GM23338 (cell line): Measurements from ENCODE around the gene AKIRIN2. TPM values are rescaled to one million over a fixed set of nuclear protein-coding genes. Genes with fewer than 3 reads are reported as not detected.

Source experiments
- ATAC-seq: fragments of 200-7000 bp; cut with Tn5 transposase; 3 replicates; pipeline ENCODE4 v1.9.1; 2020
- DNase-seq: peaks from one replicate; pipeline ENCODE4 v3.0.0-alpha.2; 2015; ENCODE audit warnings: low spot score
- H2AFZ ChIP-seq: fragments of 200-600 bp; sonication (generic); 2 replicates; pipeline ENCODE4 v1.8.0; 2016; ENCODE audit warnings: antibody characterized with exemption, mild to moderate bottlenecking, moderate library complexity
- H3F3A ChIP-seq: fragments of 200-600 bp; sonication (generic); replicated peaks from 2 replicates; pipeline ENCODE4 v1.8.0; 2017; ENCODE audit warnings: antibody characterized with exemption, mixed run types, low read depth
- H3K27ac ChIP-seq: fragments of 200-600 bp; sonication (generic); 2 replicates; pipeline ENCODE4 v1.6.1; 2016; ENCODE audit warnings: low read depth
- H3K27me3 ChIP-seq: fragments of 200-600 bp; sonication (generic); 2 replicates; pipeline ENCODE4 v1.8.0; 2016; ENCODE audit warnings: mild to moderate bottlenecking, mixed run types, moderate library complexity; ENCODE audit not compliant: insufficient read depth
- H3K36me3 ChIP-seq: fragments of 200-600 bp; sonication (generic); 2 replicates; pipeline ENCODE4 v1.8.0; 2016; ENCODE audit warnings: mild to moderate bottlenecking; ENCODE audit not compliant: insufficient read depth
- H3K4me1 ChIP-seq: fragments of 200-600 bp; sonication (generic); 2 replicates; pipeline ENCODE4 v1.8.0; 2016; ENCODE audit warnings: mild to moderate bottlenecking, moderate library complexity; ENCODE audit not compliant: insufficient read depth
- H3K4me2 ChIP-seq: fragments of 200-600 bp; sonication (generic); 2 replicates; pipeline ENCODE4 v1.7.1; 2017; ENCODE audit warnings: mixed run types
- H3K4me3 ChIP-seq: fragments of 200-600 bp; sonication (generic); 2 replicates; pipeline ENCODE4 v1.6.1; 2016; ENCODE audit warnings: mixed run types
- H3K79me2 ChIP-seq: fragments of 200-600 bp; sonication (generic); replicated peaks from 2 replicates; pipeline ENCODE4 v1.8.0; 2017; ENCODE audit warnings: mild to moderate bottlenecking; ENCODE audit not compliant: insufficient read depth
- H3K9me2 ChIP-seq: fragments of 200-600 bp; sonication (generic); 2 replicates; pipeline ENCODE4 v1.8.0; 2017; ENCODE audit not compliant: insufficient read depth
- H4K20me1 ChIP-seq: fragments of 200-600 bp; sonication (generic); replicated peaks from 2 replicates; pipeline ENCODE4 v1.8.0; 2017; ENCODE audit warnings: mild to moderate bottlenecking; ENCODE audit not compliant: insufficient read depth
- H3K27ac Mint-ChIP-seq: 2 replicates; pipeline ENCODE4 v1.8.0; 2020; ENCODE audit warnings: inconsistent platforms, mild to moderate bottlenecking, moderate library complexity, mixed read lengths
- H3K27me3 Mint-ChIP-seq: 3 replicates; pipeline ENCODE4 v1.8.0; 2022; ENCODE audit warnings: low read depth, mild to moderate bottlenecking, moderate library complexity, mixed read lengths, inconsistent platforms; ENCODE audit not compliant: insufficient read depth, poor library complexity
- H3K36me3 Mint-ChIP-seq: 3 replicates; pipeline ENCODE4 v1.8.0; 2021; ENCODE audit warnings: low read depth, mild to moderate bottlenecking, inconsistent platforms, moderate library complexity, mixed read lengths
- H3K4me1 Mint-ChIP-seq: 3 replicates; pipeline ENCODE4 v1.8.0; 2020; ENCODE audit warnings: mild to moderate bottlenecking, inconsistent platforms, mixed read lengths
- H3K4me3 Mint-ChIP-seq: 3 replicates; pipeline ENCODE4 v1.8.0; 2021; ENCODE audit warnings: moderate library complexity, mild to moderate bottlenecking, inconsistent platforms, mixed read lengths
- H3K9me3 Mint-ChIP-seq: 3 replicates; pipeline ENCODE4 v1.8.0; 2020; ENCODE audit warnings: moderate library complexity, mild to moderate bottlenecking, inconsistent platforms, mixed read lengths
- CREB1 ChIP-seq: fragments of 250-450 bp; sonication (Bioruptor Pico); IDR thresholded peaks from 2 replicates; pipeline ENCODE4 v1.5.0; 2020; ENCODE audit warnings: low read depth, mild to moderate bottlenecking, moderate library complexity
- EZH2 ChIP-seq: fragments of 200-600 bp; sonication (generic); IDR thresholded peaks from one replicate; pipeline ENCODE4 v1.8.0; 2017; ENCODE audit warnings: antibody characterized with exemption, mild to moderate bottlenecking, low read depth; ENCODE audit not compliant: unreplicated experiment
- EZH2phosphoT487 ChIP-seq: fragments of 200-600 bp; sonication (generic); IDR thresholded peaks from one replicate; pipeline ENCODE4 v1.8.1; 2018; ENCODE audit warnings: antibody characterized with exemption; ENCODE audit not compliant: unreplicated experiment
- JUNB ChIP-seq: IDR thresholded peaks from one replicate; pipeline ENCODE4 v1.6.1; 2016; ENCODE audit warnings: antibody characterized with exemption; ENCODE audit not compliant: unreplicated experiment
- POLR2AphosphoS5 ChIP-seq: IDR thresholded peaks from 2 replicates; pipeline ENCODE4 v1.6.1; 2016; ENCODE audit warnings: antibody characterized with exemption, low read depth
- ZNF114 ChIP-seq: fragments of 250-450 bp; sonication (Bioruptor Pico); IDR thresholded peaks from 2 replicates; pipeline ENCODE4 v1.5.0; 2020; ENCODE audit warnings: mild to moderate bottlenecking, moderate library complexity
- ZNF331 ChIP-seq: fragments of 250-450 bp; sonication (Bioruptor Pico); IDR thresholded peaks from 2 replicates; pipeline ENCODE4 v1.5.0; 2020; ENCODE audit warnings: low read depth, mild to moderate bottlenecking, moderate library complexity
- polyA plus RNA-seq: library from polyadenylated mRNA; unstranded; fragments of >200 nt; fragmentation: Nextera tagmentation; extraction: Ambion mirVana; gene quantifications from 2 replicates; pipeline ENCODE4 v1.2.1, GENCODE V29; 2016
- total RNA-seq: library from RNA; depleted of rRNA; stranded (reverse); fragments of >200 nt; shearing (Covaris generic); gene quantifications from 2 replicates; pipeline ENCODE4 v1.2.3, GENCODE V29; 2014
- TF ChIP-seq, protein P1 (sequence below): IDR thresholded peaks from 2 replicates; pipeline ENCODE4 v1.6.1; 2016; ENCODE audit warnings: antibody characterized with exemption
- TF ChIP-seq, protein P2 (sequence below): IDR thresholded peaks from one replicate; pipeline ENCODE4 v1.6.1; 2018; ENCODE audit warnings: antibody characterized with exemption; ENCODE audit not compliant: unreplicated experiment
- TF ChIP-seq, protein P3 (sequence below), 2 experiments: fragments of 200-600 bp in 1 of 2; sonication (generic) in 1 of 2; conservative IDR thresholded peaks; 2 replicates each; pipeline versions ENCODE4 v1.5.1 to v1.6.1; 2016 to 2017; ENCODE audit warnings: antibody characterized with exemption in 2 of 2, low read depth in 2 of 2, mild to moderate bottlenecking in 2 of 2, moderate library complexity in 1 of 2

AKIRIN2 gene
- total and polyA plus RNA-seq, 2 experiments from 2014 or later: 62.1 to 98.1 TPM

DNA sequence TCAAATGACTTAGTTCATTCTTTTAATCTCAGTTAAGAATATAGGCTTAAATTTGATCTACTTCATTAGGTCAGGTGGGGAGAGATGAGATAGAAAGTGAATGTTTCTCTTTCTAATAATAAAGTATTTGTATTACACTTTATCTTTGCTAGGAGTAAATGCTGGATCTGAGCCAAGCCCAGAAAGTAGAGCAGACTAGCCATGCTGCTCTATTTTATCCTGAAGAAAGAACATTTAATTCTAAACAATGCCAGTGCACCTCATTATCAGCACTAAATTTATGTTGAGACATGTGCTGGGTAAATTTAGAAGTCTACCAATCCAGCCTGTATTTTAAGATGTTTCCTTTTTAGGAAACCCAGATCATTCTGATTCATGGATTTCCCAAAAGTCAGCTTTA is 43.5 kb downstream of the AKIRIN2 start (continued):
- TF ChIP-seq POLR2AphosphoS5: no peak
- TF ChIP-seq, protein P1, sequence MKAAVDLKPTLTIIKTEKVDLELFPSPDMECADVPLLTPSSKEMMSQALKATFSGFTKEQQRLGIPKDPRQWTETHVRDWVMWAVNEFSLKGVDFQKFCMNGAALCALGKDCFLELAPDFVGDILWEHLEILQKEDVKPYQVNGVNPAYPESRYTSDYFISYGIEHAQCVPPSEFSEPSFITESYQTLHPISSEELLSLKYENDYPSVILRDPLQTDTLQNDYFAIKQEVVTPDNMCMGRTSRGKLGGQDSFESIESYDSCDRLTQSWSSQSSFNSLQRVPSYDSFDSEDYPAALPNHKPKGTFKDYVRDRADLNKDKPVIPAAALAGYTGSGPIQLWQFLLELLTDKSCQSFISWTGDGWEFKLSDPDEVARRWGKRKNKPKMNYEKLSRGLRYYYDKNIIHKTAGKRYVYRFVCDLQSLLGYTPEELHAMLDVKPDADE: no peak
- TF ChIP-seq, protein P2, sequence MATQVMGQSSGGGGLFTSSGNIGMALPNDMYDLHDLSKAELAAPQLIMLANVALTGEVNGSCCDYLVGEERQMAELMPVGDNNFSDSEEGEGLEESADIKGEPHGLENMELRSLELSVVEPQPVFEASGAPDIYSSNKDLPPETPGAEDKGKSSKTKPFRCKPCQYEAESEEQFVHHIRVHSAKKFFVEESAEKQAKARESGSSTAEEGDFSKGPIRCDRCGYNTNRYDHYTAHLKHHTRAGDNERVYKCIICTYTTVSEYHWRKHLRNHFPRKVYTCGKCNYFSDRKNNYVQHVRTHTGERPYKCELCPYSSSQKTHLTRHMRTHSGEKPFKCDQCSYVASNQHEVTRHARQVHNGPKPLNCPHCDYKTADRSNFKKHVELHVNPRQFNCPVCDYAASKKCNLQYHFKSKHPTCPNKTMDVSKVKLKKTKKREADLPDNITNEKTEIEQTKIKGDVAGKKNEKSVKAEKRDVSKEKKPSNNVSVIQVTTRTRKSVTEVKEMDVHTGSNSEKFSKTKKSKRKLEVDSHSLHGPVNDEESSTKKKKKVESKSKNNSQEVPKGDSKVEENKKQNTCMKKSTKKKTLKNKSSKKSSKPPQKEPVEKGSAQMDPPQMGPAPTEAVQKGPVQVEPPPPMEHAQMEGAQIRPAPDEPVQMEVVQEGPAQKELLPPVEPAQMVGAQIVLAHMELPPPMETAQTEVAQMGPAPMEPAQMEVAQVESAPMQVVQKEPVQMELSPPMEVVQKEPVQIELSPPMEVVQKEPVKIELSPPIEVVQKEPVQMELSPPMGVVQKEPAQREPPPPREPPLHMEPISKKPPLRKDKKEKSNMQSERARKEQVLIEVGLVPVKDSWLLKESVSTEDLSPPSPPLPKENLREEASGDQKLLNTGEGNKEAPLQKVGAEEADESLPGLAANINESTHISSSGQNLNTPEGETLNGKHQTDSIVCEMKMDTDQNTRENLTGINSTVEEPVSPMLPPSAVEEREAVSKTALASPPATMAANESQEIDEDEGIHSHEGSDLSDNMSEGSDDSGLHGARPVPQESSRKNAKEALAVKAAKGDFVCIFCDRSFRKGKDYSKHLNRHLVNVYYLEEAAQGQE: no peak
- TF ChIP-seq ZNF331 (CRISPR knock-in tag): no peak
- TF ChIP-seq, protein P3, sequence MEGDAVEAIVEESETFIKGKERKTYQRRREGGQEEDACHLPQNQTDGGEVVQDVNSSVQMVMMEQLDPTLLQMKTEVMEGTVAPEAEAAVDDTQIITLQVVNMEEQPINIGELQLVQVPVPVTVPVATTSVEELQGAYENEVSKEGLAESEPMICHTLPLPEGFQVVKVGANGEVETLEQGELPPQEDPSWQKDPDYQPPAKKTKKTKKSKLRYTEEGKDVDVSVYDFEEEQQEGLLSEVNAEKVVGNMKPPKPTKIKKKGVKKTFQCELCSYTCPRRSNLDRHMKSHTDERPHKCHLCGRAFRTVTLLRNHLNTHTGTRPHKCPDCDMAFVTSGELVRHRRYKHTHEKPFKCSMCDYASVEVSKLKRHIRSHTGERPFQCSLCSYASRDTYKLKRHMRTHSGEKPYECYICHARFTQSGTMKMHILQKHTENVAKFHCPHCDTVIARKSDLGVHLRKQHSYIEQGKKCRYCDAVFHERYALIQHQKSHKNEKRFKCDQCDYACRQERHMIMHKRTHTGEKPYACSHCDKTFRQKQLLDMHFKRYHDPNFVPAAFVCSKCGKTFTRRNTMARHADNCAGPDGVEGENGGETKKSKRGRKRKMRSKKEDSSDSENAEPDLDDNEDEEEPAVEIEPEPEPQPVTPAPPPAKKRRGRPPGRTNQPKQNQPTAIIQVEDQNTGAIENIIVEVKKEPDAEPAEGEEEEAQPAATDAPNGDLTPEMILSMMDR (conservative IDR thresholded peaks at IDR 0.05; ENCODE audit: low read depth in 2 of 2): no peak
- no peak for TF ChIP-seq JUNB
- no peak for TF ChIP-seq ZNF114 (CRISPR knock-in tag)
- TF ChIP-seq CREB1 (CRISPR knock-in tag): no peak

DNA sequence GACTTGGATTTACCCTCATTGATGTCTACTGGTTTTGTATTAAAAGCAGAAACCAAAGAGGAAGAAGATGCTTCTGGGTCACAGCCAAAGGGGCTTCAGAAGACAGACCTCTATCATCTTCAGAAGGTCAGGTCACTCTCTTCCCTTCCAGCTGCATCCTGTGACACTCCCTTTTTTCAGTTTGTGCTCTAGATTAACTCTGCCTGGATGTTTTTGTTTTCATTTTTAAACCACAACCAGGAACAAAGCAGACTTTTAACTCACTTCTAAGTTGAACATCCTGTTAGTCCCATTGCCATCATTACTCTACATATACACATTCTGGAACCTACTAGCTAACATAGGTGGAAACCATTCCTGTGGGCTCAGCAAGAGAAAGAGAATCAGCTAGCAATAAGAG is 45.2 kb downstream of the AKIRIN2 start:
- peaks cover 68% of the 10 kb centered on the region for H3K36me3 Mint-ChIP-seq
- peaks cover 26% of the 10 kb centered on the region for H3K4me1 Mint-ChIP-seq
- no peak overlapping the region for H3K27ac Mint-ChIP-seq
- no peak overlapping the region for H2AFZ ChIP-seq
- no peak overlapping the region for H3K27ac ChIP-seq
- no peak overlapping the region for H3K4me2 ChIP-seq
- H3F3A ChIP-seq: no peaks in the 10 kb centered on the region
- DNase-seq: no peak
- H3K36me3 ChIP-seq: peaks cover 16% of the 10 kb centered on the region; the same call in 1 of the 2 replicates
- peaks cover 2% of the 10 kb centered on the region for H3K27me3 Mint-ChIP-seq
- no peak overlapping the region for H3K4me3 ChIP-seq
- no peaks in the 10 kb centered on the region; the same call in 1 of the 2 replicates for H3K9me2 ChIP-seq
- H3K27me3 ChIP-seq: no peaks in the 10 kb centered on the region
- no peak overlapping the region for H3K4me3 Mint-ChIP-seq
- ATAC-seq: no peak
- no peaks in the 10 kb centered on the region for H3K79me2 ChIP-seq
- H4K20me1 ChIP-seq: no peaks in the 10 kb centered on the region
- H3K9me3 Mint-ChIP-seq: no peaks in the 10 kb centered on the region
- peaks cover 24% of the 10 kb centered on the region for H3K4me1 ChIP-seq
- TF ChIP-seq, protein P1: no peak
- TF ChIP-seq, protein P2: no peak
- no peak for TF ChIP-seq EZH2
- no peak for TF ChIP-seq JUNB
- no peak for TF ChIP-seq EZH2phosphoT487
- TF ChIP-seq CREB1 (CRISPR knock-in tag): no peak
- TF ChIP-seq, protein P3 (conservative IDR thresholded peaks at IDR 0.05; ENCODE audit: low read depth in 2 of 2): no peak
- TF ChIP-seq ZNF114 (CRISPR knock-in tag): no peak
